ENCODE data around the gene CSRP2.

DNA sequence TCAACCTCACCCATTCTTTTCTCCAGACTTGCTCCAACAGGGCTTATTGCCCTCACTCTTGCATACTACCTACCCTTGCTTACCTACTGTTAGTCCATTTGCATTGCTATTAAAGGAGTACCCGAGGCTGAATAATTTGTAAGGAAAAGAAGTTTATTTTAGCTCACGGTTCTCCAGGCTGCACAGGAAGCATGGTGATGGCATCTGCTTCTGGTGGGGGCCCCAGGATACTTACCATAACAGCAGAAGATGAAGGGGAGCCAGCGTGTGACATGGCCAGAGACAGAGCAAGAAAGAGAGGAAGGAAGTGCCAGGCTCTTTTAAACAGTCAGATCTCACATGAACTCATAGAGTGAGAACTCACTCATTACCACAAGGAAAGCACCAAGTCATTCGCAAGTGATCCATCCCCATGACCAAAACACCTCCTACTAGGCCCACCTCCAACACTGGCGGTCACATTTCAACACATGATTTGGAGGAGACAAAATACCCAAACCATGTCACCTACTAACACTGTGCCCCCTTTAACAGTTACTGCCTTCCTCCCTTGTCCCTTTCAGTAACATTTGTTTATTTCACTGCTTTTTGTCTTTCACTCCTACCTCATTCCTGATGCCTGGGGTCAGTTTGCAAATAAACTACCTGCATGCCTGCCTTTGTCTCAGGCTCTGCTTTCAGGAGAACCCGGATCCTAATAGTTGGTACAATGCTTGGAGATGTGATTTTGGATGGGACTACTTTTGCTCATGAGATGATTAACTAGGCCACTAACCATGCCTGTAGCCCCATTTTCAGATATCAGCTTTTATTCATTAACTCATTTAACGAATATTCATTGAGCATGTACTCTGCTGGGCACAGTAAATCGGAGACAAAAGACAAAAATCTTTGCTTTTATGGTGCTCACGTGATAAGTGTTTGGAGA lies 41.6 kb upstream of the CSRP2 start:
- no peak for TF ChIP-seq TAF1 (IDR thresholded peaks at IDR 0.05; ENCODE audit: low read depth, low read length)
- no peak for TF ChIP-seq EP300 (IDR thresholded peaks at IDR 0.05; ENCODE audit: borderline replicate concordance in 1 of 2, low read depth in 2 of 2, low read length in 2 of 2)
- TF ChIP-seq CREB1 (IDR thresholded peaks at IDR 0.05) = no peak
- TF ChIP-seq CTCF (IDR thresholded peaks at IDR 0.05; ENCODE audit: control extremely low read depth in 1 of 3, insufficient read depth in 1 of 3, low read depth in 1 of 3, low read length in 3 of 3) = no peak
- TF ChIP-seq POLR2AphosphoS5 (IDR thresholded peaks at IDR 0.05; ENCODE audit: low read depth, low read length) = no peak
- no peak for TF ChIP-seq KDM5A (IDR thresholded peaks at IDR 0.05; ENCODE audit: low read length)
- no peak for TF ChIP-seq POLR2A (IDR thresholded peaks at IDR 0.05; ENCODE audit: control extremely low read depth in 1 of 2, low read depth in 2 of 2, low read length in 2 of 2)
- no peak for TF ChIP-seq RAD21 (IDR thresholded peaks at IDR 0.05 in 1 of 2, conservative IDR thresholded peaks at IDR 0.05 in 1 of 2; ENCODE audit: low read depth in 2 of 2, low read length in 2 of 2)
- no peak for TF ChIP-seq TCF12 (IDR thresholded peaks at IDR 0.05; ENCODE audit: low read depth, low read length)

All from H1 (cell line).